ENCODE measurements around the gene SRRM3.
"Not testable (repeated sequence)": the region's sequence is repeated elsewhere in the genome, so short reads cannot be mapped to it uniquely, and the experiment has no call there.

The SRRM3 gene

GRCh38 chr7:76317782-76318487, 116.2 kb downstream of the SRRM3 start:
- DNase-seq, result peak; percentile 98

GRCh38 chr7:76318488-76319353, 117.0 kb downstream of the SRRM3 start:
- DNase-seq, result peak; percentile 66

- DNase-seq, result no peak
Measured at GRCh38 chr7:76325092-76325491, 123.4 kb downstream of the SRRM3 start.

GRCh38 chr7:76325811-76326210, 124.1 kb downstream of the SRRM3 start:
- DNase-seq, result no peak

GRCh38 chr7:76326646-76327233, 125.0 kb downstream of the SRRM3 start:
- DNase-seq, result no peak

- no peak for DNase-seq
Measured at GRCh38 chr7:76327610-76328009, 125.9 kb downstream of the SRRM3 start.

- DNase-seq, result no peak
Measured at GRCh38 chr7:76328389-76328788, 126.7 kb downstream of the SRRM3 start.

GRCh38 chr7:76329479-76329878, 127.8 kb downstream of the SRRM3 start:
- DNase-seq, result no peak

- DNase-seq, result no peak
Measured at GRCh38 chr7:76330261-76330660, 128.6 kb downstream of the SRRM3 start.

- no peak for DNase-seq
Measured at GRCh38 chr7:76330673-76331072, 129.0 kb downstream of the SRRM3 start.

- DNase-seq, result no peak
Measured at GRCh38 chr7:76332078-76332477, 130.4 kb downstream of the SRRM3 start.

- no peak for DNase-seq
Measured at GRCh38 chr7:76333511-76334101, 131.9 kb downstream of the SRRM3 start.

GRCh38 chr7:76334320-76334967, 132.7 kb downstream of the SRRM3 start:
- DNase-seq, result no peak

- not testable (repeated sequence) for DNase-seq
Measured at GRCh38 chr7:76335417-76335816, 133.7 kb downstream of the SRRM3 start.

GRCh38 chr7:76336094-76336493, 134.4 kb downstream of the SRRM3 start:
- no peak for DNase-seq
